ENCODE measurements around the gene RAB3B.

Gene RAB3B

DNA sequence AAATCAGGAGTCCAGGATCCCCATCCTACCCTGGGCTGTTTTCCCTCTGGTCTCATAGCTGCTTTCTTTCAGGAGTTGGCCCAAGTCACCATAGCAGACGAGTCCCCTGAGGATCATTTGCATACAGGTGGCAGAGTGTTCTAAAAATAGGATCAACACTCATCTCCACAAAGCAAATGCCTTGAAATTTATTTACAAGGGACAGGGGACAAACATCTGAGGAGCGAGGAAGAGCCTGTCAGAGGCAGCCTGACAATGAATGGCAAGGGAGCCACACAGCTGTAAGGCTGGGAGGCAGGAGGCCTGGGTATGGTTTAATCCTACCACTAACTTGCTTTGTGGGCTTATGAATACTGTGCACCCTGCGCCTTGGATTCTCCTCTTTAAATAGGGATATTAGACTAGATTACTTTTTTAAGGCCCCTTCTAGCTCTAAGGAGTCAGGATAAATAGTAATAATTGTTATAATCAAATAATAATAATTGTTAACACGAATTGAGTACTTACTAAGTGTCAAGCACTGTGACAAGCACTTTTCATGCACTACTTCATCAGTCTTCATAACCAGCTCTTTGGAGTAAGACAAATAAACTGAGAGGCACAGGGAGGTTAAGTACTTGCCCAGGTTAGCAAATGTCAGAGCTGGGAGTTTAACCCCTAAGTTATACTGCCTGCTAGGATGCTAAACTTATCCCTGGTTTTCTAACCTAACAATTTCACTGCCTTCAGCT lies 34.5 kb downstream of the RAB3B start:
- DNase-seq = no peak

DNA sequence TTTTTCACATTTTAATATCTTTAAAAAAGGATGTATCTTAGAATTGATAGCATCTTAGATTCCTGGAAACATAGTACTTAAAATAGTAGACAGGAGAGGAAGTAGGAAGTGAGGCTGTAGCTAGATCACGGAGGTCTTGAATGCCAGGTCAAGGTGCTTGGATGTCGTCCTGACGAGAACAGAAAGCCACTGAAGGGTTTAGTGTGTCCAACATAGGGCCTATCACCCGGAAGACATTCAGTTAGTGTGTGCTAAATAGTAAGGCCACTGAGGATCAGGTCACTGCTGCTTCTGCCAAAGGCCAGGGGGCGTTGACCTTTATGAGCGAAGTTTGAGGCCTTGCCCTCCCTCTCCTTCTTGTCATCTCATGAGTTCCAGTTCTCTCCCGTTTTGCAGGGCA lies 35.7 kb downstream of the RAB3B start:
- DNase-seq = no peak

DNA sequence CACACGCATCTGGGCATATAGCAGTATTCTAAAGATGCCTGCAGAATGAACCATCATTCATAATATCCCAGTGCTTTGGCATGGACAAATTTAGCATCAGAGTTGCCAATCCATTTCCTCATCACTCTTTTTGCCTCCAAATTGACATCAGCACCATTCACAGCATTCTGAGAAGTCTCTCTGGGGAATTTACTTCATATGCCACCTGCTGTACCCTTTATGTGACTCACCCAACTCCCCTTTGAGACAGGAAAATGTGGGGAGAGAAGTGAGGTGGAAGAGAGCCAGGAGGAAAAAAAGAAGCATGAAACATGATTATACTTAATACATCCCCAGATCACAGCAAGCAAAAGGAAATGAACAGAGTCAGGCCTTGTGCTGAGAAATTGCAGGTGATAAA lies 37.4 kb downstream of the RAB3B start:
- no peak for DNase-seq

DNA sequence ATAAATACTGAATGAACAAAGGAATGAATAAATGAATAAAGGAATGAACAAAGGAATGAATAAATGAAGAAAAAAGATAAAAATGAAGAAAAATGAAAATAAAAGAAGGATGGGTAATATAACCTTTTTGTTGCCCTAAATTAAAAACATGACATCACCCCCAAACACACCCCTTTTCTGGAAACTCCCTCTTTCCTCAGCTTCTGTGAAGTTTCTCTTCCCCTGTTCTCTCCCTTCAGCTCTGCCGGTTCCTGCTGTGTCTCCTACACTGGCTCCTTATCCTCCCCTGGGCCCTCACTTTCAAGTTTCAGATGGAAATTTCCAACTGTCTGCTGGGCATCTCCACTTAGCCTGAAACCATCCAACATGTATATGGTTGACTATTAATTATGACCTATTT lies 37.9 kb downstream of the RAB3B start:
- DNase-seq = no peak

DNA sequence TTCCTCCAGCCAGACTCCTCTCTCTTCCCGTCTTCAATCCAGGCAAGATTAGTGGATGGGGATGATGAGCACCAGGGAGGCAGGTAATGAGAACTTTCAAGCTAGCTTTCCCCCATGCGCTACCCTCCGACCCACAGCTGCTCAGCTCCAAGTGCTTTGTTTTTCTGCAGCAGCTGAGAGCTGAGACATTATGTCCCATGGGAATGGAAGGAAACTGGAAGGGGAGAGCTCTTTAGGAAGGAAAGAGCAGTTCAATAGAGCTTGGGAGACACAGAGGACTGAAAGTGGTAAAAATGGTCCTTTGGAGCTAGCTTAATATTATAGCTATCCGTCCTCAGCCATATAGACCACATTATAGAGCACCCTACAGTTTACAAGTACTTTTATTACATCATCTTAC lies 39.8 kb downstream of the RAB3B start:
- DNase-seq = no peak

DNA sequence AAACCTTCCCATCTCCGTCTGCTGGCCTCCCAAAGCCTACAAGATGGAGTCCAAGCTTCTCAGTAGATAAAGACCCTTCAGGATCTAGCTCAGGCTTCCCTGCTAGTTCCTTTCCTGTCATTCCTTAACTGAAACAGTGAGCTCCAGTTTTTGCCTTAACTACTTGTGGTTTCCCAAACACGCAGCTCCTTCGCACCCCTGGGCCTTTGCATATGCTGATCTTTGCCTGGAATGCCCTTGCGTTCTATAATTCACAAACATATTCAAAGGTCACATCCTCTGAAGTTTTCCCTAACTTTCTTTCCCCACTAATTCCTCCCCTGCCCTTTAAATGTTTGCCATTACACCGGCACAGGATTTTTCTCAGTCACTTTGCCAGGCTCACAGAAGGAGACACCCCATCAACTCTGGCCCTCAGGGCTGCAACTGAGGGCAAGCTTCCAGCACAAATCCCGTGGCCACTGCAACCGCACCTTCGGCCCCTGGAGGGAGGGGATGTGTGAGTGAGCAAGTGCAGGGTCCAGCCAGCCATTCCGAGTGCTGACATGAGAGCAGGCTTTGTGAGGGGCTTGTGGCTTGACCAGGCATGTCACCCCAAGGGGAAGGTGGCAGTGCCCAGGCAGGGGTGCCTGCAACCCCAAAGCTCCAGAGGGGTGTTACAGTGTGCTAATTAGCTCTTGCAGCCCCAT lies 41.3 kb downstream of the RAB3B start:
- no peak for DNase-seq

DNA sequence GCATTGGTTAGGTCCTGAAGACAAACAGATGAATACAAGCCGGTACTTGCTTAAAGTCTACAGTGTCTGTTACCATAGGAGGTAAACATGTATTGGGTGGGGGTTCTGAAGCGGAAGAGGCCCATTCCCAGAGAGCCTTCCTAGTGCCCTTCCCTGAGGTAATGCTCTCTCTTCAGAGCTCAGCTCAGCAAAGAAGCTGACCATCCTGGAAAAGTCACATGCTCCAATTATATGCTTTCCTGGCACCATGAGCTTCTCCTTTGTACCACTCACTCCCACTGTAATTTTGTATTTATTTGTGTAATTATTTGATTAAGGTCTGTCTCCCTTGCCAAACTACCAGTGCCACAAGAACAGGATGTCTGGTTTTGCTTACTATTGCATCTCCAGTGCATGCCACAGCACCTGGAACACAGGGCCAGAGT lies 42.0 kb downstream of the RAB3B start:
- DNase-seq = no peak

DNA sequence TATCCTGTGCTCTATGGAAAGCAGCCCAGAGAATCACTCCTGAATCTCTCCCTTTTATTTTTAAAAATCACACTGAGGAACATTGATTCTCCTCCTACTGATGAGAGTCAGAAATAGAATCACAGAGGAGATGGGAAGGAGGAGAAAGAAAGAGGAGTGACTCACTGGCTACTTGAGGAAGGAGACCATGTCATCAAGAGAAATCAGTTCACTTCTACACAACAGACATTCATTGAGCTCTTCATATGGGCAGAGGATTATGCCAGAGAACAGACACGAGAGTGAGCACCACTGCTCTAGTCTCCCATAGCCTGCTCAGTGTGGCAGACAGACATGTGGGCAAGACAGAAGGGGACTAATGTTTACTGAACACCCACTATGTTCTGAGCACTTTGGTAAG lies 44.2 kb downstream of the RAB3B start:
- DNase-seq = no peak

DNA sequence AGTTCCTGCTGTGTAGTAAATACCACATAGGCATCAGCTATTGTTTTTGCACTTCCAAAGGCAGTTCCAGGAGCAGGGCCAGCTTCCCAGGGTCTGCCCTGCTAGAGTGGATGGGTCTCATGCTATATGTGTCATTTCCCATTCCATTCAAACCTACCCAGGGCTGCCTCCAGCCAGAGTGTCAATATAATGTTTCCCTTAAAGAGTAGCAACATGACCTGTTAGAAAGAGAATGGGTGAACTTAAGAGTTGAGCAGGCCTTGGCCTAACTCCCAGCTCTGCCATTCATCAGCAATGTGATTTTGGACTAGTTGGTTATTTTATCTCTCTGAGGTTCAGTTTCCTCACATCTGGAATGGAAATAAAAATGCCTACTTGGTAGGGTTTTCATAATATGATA lies 44.9 kb downstream of the RAB3B start:
- DNase-seq = no peak

DNA sequence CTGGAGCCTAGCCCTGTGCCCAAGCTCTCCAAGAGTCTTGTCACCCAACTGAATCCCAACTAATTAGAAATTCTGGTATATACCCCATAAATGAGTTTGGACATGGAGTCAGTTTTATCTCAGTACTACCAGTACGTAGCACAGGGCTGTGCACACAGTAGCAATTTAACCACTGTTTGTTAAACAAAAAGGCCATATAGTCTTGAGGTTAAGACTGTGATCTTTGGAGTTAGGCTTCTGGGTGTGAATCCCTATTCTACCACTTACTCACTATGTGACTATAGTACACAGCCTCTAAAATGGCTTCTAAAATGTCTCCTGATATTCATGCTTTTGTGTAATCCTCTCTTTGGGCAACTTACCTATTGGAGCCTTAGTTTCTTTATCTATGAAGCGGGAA lies 48.2 kb downstream of the RAB3B start:
- no peak for DNase-seq

DNA sequence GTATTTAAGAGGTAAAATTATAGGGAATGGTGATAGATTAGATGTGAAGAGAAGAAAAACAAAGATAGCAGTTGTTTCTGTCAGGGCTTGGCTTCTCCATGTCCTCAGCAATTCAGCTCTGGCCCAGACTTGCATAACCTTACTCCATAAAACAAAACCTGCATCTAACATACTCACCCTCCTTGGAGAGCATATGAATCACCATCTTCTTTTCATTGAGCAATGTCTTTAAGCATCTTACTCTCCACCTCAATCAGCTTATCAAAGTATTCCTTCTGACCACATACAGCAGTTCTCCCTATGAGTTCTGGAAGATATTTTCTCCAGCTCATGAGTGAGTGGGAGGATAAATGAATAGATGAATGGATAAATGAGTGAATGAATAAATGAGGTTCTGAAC lies 49.0 kb downstream of the RAB3B start:
- no peak for DNase-seq

DNA sequence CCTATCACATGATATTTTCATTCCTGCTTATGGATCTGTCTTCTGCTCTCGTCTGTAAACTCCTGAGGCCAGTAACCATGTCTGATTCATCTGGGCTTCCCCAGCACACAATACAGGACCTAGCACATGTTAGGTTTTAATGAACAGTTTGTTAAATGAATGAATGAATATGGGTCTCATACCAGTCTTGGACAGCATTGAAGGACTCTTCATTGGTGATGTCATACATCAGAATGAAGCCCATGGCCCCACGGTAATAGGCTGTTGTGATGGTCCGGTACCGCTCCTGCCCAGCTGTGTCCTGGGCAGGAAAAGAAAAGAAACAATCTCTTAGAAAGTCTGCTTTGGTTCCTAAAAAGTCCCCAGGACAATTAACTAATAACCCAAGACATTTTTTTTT lies 53.4 kb downstream of the RAB3B start:
- DNase-seq = no peak

DNA sequence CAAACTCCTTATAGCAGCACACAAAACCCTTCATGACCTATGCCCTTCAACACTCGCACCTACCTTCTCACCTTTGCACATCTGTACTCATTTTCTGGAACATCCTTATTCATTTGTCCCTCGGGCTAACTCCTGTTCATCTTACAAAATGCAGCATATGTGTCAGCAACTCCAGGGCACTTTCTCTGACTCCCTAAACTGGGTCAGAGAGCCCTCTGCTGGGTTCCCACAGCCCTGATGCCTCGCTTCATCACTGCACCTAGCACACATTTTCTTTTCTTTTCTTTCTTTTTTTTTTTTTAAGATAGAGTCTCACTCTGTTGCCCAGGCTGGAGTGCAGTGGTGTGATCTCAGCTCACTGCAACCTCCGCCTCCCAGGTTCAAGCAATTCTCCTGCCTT lies 54.0 kb downstream of the RAB3B start:
- DNase-seq = no peak

DNA sequence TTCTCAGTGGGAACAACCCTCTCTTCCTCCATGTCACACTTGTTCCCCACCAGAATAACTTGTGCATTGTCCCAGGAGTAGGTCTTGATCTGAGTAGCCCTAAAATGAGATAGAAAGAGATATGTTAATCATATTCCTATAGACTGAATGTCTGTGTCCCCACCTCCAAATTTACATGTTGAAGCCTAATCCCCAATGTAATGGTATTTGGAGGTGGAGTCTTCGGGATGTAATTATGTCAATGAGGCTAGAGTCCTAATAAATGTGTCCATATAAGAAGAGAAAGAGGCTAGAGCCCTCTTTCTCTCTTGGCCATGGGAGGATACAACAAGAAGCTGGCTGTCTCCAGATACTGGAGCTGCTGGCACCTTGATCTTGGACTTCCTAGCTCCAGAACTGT lies 57.2 kb downstream of the RAB3B start:
- DNase-seq = no peak

DNA sequence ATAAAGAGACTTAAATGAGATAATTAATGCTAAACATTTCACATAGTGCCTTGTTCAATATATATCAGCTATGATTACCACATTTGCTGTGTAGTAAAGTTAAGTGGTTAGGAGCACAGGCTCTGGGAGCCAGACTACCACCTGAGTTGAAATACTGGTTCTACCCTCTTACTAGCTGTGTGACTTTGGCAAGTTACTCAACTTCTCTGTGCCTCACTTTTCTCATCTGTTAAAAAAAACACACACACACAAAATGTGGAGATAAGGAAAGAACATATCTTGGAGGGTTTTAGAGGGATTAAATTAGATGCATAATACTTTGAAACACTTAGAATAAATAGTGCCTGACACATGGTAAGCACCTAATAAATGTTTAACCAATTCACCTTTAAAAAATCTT lies 60.2 kb downstream of the RAB3B start:
- no peak for DNase-seq

DNA sequence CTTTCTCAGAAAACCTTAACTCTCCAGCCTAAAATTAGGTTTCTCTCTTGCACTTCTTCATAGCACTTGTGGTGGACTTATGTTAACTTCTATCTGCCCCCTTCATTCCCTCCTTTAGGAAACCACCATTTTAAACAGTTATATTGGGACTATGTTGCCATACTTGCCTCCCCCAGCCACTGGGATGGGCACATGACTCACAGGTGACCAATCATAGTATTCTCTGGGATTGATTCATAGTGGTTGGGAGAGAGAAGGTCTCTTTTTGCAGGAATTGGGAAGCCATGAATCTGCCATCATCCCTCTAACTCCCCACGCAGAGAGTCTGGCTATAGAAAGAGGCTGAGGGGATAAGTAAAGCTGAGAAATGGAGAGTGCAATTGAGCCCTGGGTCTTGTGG lies 61.6 kb downstream of the RAB3B start:
- no peak for DNase-seq

DNA sequence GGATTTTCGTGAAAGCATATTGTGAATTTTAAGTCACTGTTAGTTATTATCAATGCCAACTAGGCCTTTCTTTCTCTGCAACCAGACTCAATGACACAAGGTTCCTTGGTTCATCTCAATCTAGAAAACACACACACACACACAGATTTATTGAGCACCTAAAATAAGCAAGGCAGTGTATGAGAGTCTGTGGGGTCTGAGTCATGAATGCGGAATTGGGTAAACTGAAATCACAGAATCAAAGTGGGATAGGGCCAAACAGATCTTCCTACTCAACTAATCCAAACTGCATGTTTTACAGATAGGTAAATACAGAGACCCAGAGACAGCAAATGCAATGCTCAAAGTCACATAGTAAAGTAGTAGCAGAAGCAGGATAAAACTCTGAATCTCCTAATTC lies 63.5 kb downstream of the RAB3B start:
- no peak for DNase-seq

DNA sequence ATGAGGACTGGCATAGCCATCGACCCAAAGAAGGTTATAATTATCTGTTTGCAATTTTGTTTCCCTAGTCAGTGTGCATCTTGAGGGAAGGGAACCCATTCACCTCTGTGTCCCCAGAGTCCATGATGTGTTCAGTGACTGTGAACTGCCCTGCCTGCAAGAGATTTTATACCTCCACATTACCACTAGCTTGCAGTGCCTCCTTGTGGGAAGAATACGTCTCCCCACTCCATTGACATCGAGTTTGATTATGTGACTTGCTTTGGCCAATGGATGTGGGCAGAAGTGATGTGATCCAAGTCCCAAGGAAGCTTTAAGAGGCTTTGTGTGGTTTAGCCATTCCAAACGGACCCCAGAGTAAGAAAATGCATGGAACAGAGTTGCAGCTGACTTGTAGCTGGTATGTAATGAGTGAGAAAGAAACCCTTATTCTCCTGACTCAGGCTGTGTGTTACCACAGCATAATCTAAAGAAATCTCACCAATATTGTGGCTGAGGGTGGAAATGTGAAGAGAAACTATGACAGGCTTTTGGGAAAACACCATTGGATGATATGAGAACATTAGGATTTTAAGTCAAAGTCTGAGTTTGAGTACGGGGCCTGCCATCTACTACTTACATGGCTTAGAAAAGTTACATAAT lies 64.2 kb downstream of the RAB3B start:
- DNase-seq = no peak

DNA sequence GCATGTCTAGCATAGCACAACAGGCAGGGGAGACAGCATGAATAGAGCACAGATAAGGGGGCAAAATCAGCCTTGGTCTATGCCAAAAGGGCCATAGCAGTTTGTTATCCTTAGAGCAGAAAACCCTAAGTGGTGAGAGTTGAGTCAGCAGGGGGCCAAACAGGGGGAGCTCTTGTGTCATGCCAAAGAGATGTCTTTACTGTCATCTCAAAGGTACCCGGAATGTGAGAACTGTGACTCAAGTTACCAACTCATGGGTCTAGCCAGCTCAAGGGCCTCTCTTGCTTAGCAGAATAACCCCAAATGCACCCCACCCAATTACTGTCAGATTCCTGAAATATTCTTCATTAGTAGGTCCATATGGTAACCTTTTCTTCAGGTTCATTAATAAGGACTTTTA lies 66.0 kb downstream of the RAB3B start:
- no peak for DNase-seq

DNA sequence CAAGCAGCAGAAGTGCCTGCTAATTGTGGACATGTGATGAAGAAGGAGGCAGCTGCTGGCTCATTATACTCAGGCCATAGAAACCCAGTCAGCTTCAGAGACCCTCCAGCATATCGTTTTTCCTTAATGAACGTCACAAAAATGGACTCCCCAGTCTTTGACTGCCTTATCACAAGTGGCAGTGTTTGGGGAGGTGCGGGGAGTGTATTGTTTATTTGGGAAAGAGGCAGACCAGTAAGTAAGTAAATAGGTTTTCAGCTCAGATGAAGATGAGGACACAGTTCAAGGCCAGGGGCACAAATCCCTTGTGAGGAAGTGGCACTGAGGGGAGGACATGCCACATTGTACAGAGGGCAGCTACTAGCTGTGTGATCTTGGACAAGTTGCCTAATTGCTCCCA lies 68.5 kb downstream of the RAB3B start:
- no peak for DNase-seq

DNA sequence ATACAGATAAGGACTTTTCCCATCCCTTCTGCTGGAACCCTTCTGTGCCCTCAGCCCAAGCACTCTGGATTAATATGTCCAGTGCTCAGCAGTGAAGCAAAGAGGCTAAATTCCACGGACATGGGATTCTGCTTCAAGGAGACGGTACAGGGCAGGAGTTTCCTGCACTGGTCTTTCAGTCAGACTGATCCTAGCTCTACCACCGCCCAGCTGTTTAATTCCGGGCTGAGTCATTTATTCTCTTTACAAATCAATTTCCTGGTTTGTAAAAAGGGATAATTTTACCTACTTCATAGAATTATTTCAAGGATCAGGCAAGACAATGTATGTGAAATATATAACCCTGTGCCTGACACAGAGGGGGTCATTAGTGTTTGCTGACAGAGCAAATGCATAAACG lies 70.4 kb downstream of the RAB3B start:
- DNase-seq = no peak

DNA sequence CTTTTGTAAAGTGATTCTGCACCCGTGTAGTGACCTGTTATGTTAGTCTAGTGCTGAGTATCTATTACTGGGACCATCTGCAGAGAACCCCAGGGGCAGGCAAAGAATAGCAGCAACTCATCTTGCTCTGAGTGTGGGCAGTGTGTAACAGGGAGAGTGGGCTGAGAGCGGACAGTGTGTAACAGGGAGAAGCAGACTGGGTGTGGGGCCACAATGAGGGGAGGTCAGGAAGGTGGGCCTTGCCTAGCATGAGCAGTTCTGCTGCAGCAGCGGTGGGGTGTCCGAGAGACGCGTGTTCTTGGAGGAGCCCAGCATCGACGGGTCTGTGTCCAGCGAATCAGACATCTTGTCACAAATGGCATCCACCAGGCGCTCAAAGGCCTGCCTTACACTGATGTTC lies 70.8 kb downstream of the RAB3B start:
- DNase-seq = no peak

DNA sequence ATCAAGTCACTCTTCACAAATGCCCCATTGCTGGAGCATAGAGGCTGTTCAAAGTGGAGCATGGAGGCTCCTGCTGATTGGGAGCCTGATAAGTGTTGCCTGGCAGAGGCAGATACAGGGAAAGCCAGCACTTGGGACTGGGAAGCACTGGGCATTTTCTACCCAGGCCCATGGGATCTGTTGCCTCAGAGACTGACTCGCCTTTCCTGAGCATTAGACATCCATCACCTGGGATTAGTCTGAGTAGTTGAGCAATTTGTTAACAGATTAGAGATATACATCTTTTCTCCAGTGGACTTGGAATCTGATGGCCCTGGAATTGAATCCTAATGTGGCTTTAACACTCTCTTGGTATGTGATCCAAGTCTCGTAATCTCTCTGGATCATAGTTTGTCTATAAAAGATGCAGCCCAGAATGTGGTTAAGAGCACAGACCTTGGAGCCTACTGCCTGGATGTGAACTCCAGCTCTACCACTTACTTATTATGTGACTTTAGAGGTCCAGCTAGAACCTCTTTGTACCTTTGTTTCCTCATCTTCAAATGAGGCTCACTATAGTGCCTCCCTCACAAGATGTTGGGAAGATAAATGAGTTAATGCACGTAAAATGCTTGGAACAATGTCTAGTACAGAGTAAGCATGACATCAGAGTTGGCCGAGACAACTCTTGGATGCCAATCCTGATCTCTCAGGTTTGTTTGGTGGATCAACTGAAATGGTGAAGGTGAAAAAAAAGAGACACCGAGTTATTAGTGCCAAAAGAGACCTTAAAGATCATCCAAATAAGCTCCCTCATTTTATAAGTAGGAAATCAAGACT lies 73.7 kb downstream of the RAB3B start:
- no peak for DNase-seq

DNA sequence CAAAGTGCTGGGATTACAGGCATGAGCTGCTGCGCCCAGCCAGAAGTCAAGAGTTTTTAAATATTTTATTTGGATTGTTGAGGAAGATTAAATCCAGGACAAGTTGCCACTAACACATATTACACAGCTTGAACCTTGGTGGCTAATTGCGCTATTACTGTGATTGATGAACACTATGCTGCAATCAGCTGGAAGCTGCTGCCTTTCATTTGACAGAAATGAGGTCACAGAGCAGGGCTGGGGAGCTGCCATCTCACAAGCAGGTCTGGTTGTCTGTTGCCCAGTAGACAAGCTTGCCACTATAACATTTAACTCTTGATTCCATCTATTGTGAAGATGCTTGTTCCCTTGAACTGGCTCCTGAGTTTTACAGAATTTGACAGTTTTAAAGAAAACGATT lies 74.5 kb downstream of the RAB3B start:
- no peak for DNase-seq

All from CD4-positive, alpha-beta T cell treated with Interleukin-4 for 1 hour (primary cell).